Activated gamma-delta T cell treated with Interleukin-2 at 50 U/mL for 16 hours (primary cell): Measurements from ENCODE around the gene PPIL3.
"Not testable (repeated sequence)": the region's sequence is repeated elsewhere in the genome, so short reads cannot be mapped to it uniquely, and the experiment has no call there.

Source experiments
- DNase-seq: peaks from one replicate; pipeline ENCODE4 v3.0.0-alpha.2; 2020

The PPIL3 gene

DNA sequence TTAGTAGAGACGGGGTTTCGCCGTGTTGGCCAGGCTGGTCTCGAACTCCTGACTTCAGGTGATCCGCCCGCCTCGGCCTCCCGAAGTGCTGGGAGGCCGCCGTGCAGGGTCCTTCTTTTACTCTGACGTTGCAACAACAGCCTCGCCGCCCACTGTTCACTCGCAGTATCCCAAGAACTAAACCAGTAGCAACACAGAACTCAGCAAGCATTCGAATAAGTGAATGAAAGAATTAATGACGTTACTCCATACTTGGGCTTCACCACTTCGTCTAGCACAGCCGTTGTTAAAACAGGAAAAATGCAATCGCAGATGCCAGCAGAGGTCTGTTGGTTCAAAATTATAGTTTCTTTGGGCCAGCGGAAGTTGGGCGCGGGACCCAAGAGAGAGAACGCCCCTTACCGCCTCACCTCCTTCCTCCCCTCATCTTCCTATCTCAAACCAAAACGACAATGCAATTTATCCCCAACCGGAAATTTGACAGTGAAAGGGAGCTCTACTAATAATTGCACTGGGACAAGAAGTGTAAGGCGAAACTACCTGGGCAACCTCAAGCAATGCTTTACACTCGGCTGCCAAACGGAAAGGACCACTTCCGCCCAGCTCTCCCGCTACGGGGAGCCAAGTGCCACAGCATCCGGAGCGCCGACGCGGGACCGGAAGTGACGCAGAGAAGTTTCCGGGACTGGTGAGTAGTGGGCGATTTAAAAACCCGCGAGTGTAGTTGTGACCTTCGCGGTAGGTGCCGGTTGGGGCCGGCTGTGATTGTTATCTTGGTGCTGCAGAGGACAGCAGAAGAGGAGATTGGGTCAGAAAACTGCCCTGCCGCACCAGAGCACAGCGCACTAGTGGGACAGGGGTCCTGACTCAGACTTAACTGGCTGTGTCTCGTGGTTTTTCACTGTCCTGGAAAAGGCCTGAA, at the start of gene PPIL3, which contains the start of gene NIF3L1:
Gene PPIL3, minus strand, starts transcription at position 374 of the 922 bp plus-strand sequence. CDS start 1,462 bp downstream, outside the sequence.
Gene NIF3L1, plus strand, starts transcription at position 668 of the 922 bp plus-strand sequence. CDS start 2,573 bp downstream, outside the sequence.
- DNase-seq = peak; percentile 95

- DNase-seq = no peak
Observed at GRCh38 chr2:200930947-200931626, 42.2 kb upstream of the PPIL3 start.

GRCh38 chr2:200929334-200930249, 40.7 kb upstream of the PPIL3 start:
- DNase-seq = no peak

GRCh38 chr2:200922439-200922838, 33.6 kb upstream of the PPIL3 start:
- DNase-seq = no peak

GRCh38 chr2:200913654-200914053, 24.8 kb upstream of the PPIL3 start:
- no peak for DNase-seq

DNA sequence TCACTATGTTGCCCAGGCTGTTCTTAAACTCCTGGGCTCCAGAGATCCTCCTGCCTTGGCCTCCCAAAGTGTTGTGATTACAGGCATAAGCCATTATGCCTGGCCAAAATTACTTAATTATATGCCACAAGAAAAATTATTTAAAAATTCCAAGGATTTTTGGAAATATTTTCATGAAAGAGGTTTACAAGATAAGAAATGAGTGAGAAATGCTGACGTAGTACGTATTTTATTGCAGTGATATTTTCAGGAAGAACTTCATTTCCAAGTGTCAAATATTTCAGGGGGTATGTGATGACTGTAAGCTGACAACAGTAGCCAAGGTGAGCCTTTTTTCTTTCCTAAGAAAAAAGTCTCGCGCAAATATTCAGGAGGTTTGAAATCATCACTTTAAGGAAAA, 21.1 kb upstream of the PPIL3 start:
- no peak for DNase-seq

- peak; percentile 33 for DNase-seq
Observed at GRCh38 chr2:200905618-200906296, 16.9 kb upstream of the PPIL3 start.

GRCh38 chr2:200901459-200902072, 12.7 kb upstream of the PPIL3 start:
- DNase-seq = peak; percentile 70

GRCh38 chr2:200899482-200899881, 10.6 kb upstream of the PPIL3 start:
- no peak for DNase-seq

GRCh38 chr2:200881715-200882249, 7.1 kb downstream of the PPIL3 start:
- DNase-seq = not testable (repeated sequence)

- DNase-seq = no peak
Observed at GRCh38 chr2:200878289-200878880, 10.5 kb downstream of the PPIL3 start.

DNA sequence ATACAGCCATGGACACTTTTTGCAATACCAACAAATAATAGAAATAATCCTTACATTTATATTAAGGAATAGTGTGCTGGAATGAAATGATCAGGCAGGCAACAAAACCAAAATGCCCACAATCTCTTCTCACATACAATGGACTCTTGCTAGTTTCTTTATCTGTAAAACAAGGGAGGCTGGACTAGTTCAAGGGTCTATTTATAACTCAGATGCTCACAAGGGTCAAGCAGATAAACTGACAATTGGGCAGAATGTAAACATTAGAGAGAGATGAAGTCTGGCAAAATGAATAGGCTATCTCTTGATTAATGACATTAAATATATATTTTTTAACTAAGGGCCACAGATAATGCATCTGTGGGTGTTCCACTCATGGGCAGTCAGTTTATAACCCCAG, 11.4 kb downstream of the PPIL3 start:
- DNase-seq = no peak

- DNase-seq = no peak
Observed at GRCh38 chr2:200873560-200873959, 15.3 kb downstream of the PPIL3 start.

GRCh38 chr2:200871151-200871550, 17.7 kb downstream of the PPIL3 start:
- no peak for DNase-seq

- no peak for DNase-seq
Observed at GRCh38 chr2:200869014-200869413, 19.9 kb downstream of the PPIL3 start.

DNA sequence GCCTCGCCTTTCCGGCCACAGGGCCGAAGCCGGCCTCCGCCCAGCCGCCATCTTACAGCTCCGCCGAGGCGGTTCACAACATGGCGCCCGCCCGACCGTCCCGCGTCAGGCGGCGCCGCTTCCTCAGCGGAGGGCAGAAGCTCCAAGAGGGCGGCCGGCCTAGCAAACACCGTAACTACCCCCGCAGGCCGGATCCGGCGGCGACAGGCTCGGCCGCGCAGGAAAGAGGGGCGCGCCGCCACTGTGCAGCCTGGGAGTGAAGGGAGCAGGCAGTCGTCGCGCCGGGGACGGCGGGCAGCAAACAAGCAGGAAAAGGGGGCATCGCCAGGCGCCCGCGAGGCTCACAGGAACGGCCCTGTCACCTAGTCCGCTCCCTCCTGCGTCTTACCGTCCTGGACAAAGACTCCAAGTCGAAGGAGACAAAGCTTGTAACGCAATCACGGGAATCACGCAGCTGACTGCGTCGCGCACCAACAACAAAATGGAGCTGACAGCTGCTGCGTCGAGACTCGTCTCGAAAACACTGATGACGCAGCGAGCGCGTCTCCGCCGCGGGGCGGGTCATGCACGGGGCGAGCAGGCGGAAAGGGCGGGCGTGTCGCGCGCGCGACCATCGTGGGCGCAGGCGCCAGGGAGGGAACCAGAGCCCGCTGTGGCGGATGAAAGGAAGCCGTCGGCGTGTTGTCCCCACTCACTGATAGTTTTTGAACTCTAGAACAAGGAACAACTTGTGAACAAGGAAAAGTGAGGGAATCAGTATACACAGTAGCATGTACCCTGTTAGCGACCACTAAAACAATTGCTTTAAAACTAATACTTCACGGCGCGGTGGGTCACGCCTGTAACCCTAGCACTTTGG, 24.5 kb downstream of the PPIL3 start, which contains the start of gene CLK1:
Gene CLK1, minus strand, starts transcription at position 483 of the 859 bp plus-strand sequence. CDS start 2,796 bp downstream, outside the sequence.
- DNase-seq = peak; percentile 97

GRCh38 chr2:200863782-200864175, 25.1 kb downstream of the PPIL3 start:
- DNase-seq = no peak

GRCh38 chr2:200862532-200863000, 26.3 kb downstream of the PPIL3 start:
- DNase-seq = peak; percentile 46

- no peak for DNase-seq
Observed at GRCh38 chr2:200861617-200862155, 27.2 kb downstream of the PPIL3 start.
